Activated naive CD4-positive, alpha-beta T cell treated with anti-CD3 and anti-CD28 coated beads, Interleukin-2, amount 50 U/mL, for 72 hours (primary cell): ENCODE results near the gene DCTN5. TPM values are rescaled to one million over a fixed set of nuclear protein-coding genes. Genes with fewer than 3 reads are reported as not detected.

Source experiments
- ATAC-seq, 2 donors: fragments of 150-1000 bp; cut with Tn5 transposase; 2 replicates each; pipeline ENCODE4 v1.10.0; 2021; ENCODE audit warnings: mild to moderate bottlenecking in 2 of 2, moderate library complexity in 2 of 2
- DNase-seq, 2 donors: peaks; one replicate each; pipeline ENCODE4 v3.0.0; 2021 to 2022; ENCODE audit warnings: low spot score in 2 of 2
- H3K27ac Mint-ChIP-seq, 2 donors: one replicate each; pipeline ENCODE4 v1.8.0; 2022; ENCODE audit warnings: mild to moderate bottlenecking in 2 of 2, mixed read lengths in 2 of 2
- H3K36me3 Mint-ChIP-seq, 2 donors: one replicate each; pipeline ENCODE4 v1.8.0; 2022; ENCODE audit warnings: mixed read lengths in 2 of 2
- H3K9me3 Mint-ChIP-seq, 2 donors: one replicate each; pipeline ENCODE4 v1.8.0; 2022; ENCODE audit warnings: mixed read lengths in 2 of 2
- total RNA-seq, 2 donors: library from RNA; stranded (reverse); gene quantifications; one replicate each; pipeline ENCODE4 v1.2.3, GENCODE V29; 2022

The DCTN5 gene
- total RNA-seq, 2 donors from 2014 or later = 71.2 to 88.0 TPM

- Mint-ChIP-seq H3K27ac (peak overlapping the region; percentile 68 to 95), H3K36me3 (peaks cover 21 to 33% of the 10 kb centered on the region in 2 donors), H3K9me3 (no peaks in the 10 kb centered on the region)
- ATAC-seq = peak; percentile 8 to 20
- no peak for DNase-seq
These were observed 38.2 kb downstream of the DCTN5 start for GRCh38 chr16:23679274-23679985.

GRCh38 chr16:23679986-23680336 is 38.7 kb downstream of the DCTN5 start:
- H3K36me3 Mint-ChIP-seq = peaks cover 21 to 33% of the 10 kb centered on the region in 2 donors
- no peak for ATAC-seq
- H3K9me3 Mint-ChIP-seq = no peaks in the 10 kb centered on the region
- DNase-seq = no peak
- peak overlapping the region; percentile 47 to 68 for H3K27ac Mint-ChIP-seq

GRCh38 chr16:23682181-23682580 is 40.9 kb downstream of the DCTN5 start:
- H3K27ac Mint-ChIP-seq = peak overlapping the region in 1 of 2 donors; percentile 6

DNA sequence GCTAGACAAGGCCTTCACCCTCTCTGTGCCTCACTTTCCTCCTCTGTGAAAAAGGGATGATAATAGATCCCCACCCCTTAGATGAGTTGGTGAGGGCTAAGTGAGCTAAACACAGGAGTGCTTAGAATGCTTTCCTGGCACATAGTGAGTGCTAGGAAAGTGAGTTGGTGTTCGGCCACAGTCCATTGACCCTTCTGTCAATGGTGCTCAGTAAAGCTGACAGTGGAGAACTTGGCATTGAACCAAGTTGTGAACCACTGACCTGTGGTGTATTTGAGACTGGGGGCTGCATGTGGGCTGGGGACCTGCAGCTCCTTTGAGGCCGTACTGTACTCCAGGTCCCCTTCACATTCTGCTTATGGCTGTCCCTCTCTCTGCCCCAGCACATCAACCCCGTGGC is 42.2 kb downstream of the DCTN5 start:
- peaks cover 21 to 47% of the 10 kb centered on the region in 2 donors for H3K36me3 Mint-ChIP-seq

More at GRCh38 chr16:23682181-23682580, 40.9 kb downstream of the DCTN5 start:
- Mint-ChIP-seq H3K36me3 (peaks cover 21 to 43% of the 10 kb centered on the region in 2 donors), H3K9me3 (no peaks in the 10 kb centered on the region)
- DNase-seq = no peak
- ATAC-seq = no peak

GRCh38 chr16:23687034-23687808 is 46.0 kb downstream of the DCTN5 start:
- no peak for ATAC-seq
- Mint-ChIP-seq H3K36me3 (peaks cover 7 to 38% of the 10 kb centered on the region in 2 donors), H3K27ac (peak overlapping the region in 1 of 2 donors; percentile 2), H3K9me3 (no peaks in the 10 kb centered on the region)
- DNase-seq = no peak

More for the DNA sequence above, 42.2 kb downstream of the DCTN5 start:
- no peak for ATAC-seq
- Mint-ChIP-seq H3K9me3 (no peaks in the 10 kb centered on the region), H3K27ac (no peak overlapping the region)
- no peak for DNase-seq

DNA sequence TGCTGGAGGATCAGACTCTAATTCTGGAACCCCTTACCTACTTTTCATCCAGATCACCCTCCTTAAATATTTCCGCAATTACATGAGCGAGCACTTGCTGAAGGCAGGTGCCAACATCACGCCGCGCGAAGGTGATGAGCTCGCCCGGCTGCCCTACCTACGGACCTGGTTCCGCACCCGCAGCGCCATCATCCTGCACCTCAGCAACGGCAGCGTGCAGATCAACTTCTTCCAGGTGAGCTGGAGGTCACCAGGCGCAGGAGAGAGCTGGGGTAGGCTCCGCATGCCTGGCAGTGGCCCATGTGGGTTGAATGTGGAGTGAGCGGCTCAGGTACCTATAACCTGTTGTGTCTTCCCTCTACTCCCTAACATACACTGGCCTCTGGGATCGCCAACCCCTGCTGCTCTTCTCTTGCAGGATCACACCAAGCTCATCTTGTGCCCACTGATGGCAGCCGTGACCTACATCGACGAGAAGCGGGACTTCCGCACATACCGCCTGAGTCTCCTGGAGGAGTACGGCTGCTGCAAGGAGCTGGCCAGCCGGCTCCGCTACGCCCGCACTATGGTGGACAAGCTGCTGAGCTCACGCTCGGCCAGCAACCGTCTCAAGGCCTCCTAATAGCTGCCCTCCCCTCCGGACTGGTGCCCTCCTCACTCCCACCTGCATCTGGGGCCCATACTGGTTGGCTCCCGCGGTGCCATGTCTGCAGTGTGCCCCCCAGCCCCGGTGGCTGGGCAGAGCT is 48.3 kb downstream of the DCTN5 start:
- no peak for DNase-seq
- Mint-ChIP-seq H3K9me3 (no peaks in the 10 kb centered on the region), H3K36me3 (peaks cover 7 to 30% of the 10 kb centered on the region in 2 donors), H3K27ac (no peak overlapping the region)
- no peak for ATAC-seq

- Mint-ChIP-seq H3K9me3 (no peaks in the 10 kb centered on the region), H3K36me3 (peaks cover 7 to 25% of the 10 kb centered on the region in 2 donors), H3K27ac (no peak overlapping the region)
- DNase-seq (no peak), ATAC-seq (peak in 1 of 2 donors; percentile 14)
These were observed 49.7 kb downstream of the DCTN5 start for GRCh38 chr16:23690771-23691482.

DNA sequence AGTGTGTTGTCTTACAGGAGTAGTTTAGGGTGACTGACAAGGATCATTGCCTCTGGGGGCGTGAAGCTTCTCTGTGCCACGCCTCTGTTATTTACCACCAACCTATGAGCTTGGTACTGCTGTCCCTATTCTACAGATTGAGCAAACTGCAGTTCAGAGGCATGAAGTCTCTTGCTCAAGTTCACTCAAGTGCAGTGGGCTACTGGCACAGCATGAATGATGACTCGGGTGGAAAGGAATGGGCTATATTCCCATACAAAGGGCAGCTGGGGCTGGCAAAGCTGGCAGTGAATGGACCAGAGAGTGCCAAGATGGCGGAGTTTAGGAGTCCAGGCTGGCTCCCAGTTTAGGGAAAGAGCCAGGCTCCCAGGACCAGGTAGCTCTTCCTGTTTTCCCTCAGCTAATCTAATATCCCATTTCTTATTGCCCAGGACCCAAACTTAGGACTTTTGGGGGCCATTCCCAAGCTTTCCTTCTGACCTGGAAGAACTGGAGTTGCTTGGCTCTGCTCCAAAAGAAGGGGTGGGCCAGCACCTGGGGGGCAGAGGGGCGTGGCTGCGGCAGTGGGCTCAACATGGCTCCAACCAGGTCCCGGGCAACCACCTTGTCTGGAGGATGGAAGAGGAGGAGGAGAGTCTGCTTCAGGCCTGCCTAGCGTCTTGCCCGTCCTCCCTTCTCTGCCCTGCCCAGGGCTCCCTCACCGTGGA is 50.4 kb downstream of the DCTN5 start:
- H3K27ac Mint-ChIP-seq = peak overlapping the region in 1 of 2 donors; percentile 44
- H3K9me3 Mint-ChIP-seq = no peaks in the 10 kb centered on the region
- DNase-seq = no peak
- H3K36me3 Mint-ChIP-seq = peaks cover 7 to 24% of the 10 kb centered on the region in 2 donors
- peak in 1 of 2 donors; percentile 17 for ATAC-seq

DNA sequence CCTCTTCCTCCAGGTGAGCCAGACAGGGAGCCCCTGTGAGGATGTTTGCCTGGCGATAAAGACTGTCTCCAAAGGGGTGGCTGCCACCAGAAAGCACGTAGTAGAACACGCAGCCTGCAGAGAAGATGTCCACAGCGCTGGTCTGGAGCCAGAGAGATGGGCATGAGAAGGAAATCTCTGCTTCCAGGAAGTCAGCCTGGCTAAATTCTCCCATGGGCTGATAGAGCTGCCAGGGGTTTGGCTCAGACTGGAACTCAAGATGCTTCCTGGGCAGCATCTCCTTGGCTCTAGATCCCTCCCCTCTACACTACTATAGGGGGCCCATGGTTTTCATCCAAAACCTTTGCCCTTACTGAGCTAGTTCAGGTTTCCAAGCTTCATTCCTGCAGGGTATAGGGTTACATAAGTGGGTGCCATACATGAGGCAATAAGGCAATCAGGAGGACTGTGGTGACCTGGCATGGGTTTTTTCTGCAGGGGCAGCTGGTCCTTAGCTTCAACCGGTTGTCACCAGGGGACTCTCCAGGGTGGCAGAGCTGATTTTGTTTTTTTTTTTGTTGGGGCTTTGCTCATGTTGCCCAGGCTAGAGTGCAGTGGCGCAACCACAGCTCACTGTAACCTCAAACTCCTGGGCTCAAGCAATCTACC is 51.0 kb downstream of the DCTN5 start:
- DNase-seq (no peak), ATAC-seq (no peak)
- Mint-ChIP-seq H3K9me3 (no peaks in the 10 kb centered on the region), H3K36me3 (peaks cover 7 to 19% of the 10 kb centered on the region in 2 donors), H3K27ac (peak overlapping the region in 1 of 2 donors; percentile 44)

GRCh38 chr16:23694265-23694643 is 53.0 kb downstream of the DCTN5 start:
- Mint-ChIP-seq H3K27ac (no peak overlapping the region), H3K9me3 (no peaks in the 10 kb centered on the region), H3K36me3 (peaks cover 4 to 10% of the 10 kb centered on the region in 2 donors)
- DNase-seq (no peak), ATAC-seq (peak in 1 of 2 donors; percentile 5)

DNA sequence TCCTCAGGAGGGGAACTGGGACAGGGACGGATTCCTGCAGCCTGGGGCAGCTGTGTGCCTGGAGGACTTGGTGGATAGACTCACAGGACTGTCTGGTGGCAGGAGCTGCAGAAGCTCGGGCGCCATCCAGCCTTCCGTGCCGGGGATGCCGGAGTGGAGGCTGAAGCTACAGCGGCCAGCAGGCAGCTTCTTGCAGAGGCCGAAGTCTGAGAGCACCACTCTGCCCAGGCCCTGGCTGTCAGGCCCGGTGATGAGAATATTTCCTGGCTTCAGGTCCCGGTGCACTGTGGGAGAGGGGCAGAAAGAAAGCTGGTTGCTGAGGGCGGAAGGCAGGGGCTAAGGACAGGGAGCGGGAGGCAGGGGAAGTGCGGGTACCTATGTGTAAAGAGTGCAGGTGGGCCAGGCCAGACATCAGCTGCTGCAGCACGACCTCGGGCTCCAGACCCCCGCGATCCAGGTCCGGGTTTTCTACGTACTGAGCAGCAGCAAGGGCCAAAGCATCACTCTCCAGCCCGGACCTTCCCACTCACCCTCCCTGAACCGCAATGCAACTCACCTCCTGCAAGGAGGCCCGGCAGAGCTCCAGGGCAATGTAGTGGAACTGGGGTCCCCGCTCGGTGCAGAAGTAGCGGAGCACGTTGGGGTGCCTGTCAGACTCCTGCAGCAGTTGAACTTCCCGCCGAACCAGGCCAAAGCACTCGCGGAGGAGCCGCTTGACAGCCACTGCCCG is 53.5 kb downstream of the DCTN5 start:
- no peaks in the 10 kb centered on the region for H3K9me3 Mint-ChIP-seq
- no peak overlapping the region for H3K27ac Mint-ChIP-seq
- DNase-seq (no peak), ATAC-seq (peak in 1 of 2 donors; percentile 31)
- peaks cover 0 to 4% of the 10 kb centered on the region in 2 donors for H3K36me3 Mint-ChIP-seq

DNA sequence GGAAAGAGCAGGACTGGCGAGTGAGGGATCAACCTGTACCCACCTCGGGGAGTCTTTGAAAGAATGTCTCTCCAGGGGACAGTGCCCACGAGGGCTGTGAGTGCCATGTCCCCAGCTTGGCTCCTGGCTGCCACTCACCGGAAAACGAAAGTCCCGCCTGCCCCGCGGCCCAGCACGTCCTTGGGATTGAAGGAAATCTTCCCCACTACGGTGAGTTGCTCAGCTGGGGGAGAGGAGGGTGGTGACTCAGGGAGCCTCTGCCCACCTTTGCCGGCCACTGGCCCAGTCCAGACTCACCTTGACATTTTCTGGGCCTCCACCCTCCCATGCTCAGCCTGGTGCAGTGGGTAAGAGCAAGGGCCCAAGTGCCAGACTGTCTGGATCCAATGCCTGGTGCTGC is 54.5 kb downstream of the DCTN5 start:
- no peaks in the 10 kb centered on the region for H3K36me3 Mint-ChIP-seq
- H3K27ac Mint-ChIP-seq = no peak overlapping the region
- ATAC-seq = no peak
- H3K9me3 Mint-ChIP-seq = no peaks in the 10 kb centered on the region
- DNase-seq = no peak

DNA sequence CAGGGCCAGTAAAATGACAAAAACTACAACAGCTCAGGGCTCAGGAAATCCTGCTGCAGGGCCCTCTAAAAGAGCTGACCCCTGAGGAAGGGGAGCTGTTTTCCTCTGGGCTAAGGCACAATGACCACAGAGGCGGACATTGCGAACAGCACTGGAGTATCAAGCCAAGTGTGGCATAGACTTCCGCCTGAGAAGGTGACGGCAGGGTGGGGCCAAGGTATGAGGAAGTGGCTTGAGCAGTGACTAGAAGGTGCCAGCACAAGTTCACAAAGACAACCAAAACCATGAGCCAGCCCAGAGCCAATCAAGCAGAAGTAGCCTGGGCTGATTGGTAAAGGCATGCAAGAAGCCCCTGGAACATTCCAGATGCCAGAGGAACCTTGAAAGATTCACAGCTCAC is 57.8 kb downstream of the DCTN5 start:
- ATAC-seq = no peak
- H3K27ac Mint-ChIP-seq = no peak overlapping the region
- DNase-seq = no peak
- peaks cover 9 to 13% of the 10 kb centered on the region in 2 donors for H3K36me3 Mint-ChIP-seq
- H3K9me3 Mint-ChIP-seq = peaks cover 9 to 14% of the 10 kb centered on the region in 2 donors

GRCh38 chr16:23700093-23700492 is 58.8 kb downstream of the DCTN5 start:
- Mint-ChIP-seq H3K9me3 (peaks cover 9 to 14% of the 10 kb centered on the region in 2 donors), H3K36me3 (peaks cover 9 to 13% of the 10 kb centered on the region in 2 donors), H3K27ac (no peak overlapping the region)
- no peak for ATAC-seq
- DNase-seq = no peak

DNA sequence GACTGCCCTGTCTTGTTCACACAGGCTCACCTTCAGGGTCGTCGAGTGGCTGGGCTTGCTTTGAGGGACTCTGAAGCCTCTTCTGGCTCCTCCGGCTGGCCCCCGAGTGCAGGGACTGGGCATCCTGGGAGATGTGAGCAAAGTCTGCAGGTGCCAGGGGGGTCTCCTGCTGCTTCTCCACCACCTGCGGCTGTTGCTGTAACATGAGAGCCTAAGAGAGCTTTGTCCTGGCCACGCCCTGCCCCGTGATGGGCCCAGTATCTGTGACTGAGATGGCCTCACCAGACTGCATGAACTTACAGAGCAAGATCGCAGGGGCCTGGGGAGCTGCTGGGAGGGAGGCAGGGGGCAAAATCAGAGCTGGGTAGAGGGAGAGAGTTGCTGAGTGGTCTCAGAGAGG is 59.2 kb downstream of the DCTN5 start:
- ATAC-seq = no peak
- peaks cover 9 to 13% of the 10 kb centered on the region in 2 donors for H3K36me3 Mint-ChIP-seq
- H3K9me3 Mint-ChIP-seq = peaks cover 9 to 14% of the 10 kb centered on the region in 2 donors
- H3K27ac Mint-ChIP-seq = no peak overlapping the region
- no peak for DNase-seq
